Brain pericyte (primary cell): ENCODE data around the gene DOCK3.
"Not testable (repeated sequence)": the region's sequence is repeated elsewhere in the genome, so short reads cannot be mapped to it uniquely, and the experiment has no call there.

Experiments used
- DNase-seq: peaks from one replicate; pipeline ENCODE4 v3.0.0-alpha.2; 2012; ENCODE audit warnings: low read depth, low spot score

DOCK3 gene

GRCh38 chr3:50790894-50791293 lies 116.2 kb downstream of the DOCK3 start:
- not testable (repeated sequence) for DNase-seq

GRCh38 chr3:50792568-50792967 lies 117.8 kb downstream of the DOCK3 start:
- no peak for DNase-seq

DNA sequence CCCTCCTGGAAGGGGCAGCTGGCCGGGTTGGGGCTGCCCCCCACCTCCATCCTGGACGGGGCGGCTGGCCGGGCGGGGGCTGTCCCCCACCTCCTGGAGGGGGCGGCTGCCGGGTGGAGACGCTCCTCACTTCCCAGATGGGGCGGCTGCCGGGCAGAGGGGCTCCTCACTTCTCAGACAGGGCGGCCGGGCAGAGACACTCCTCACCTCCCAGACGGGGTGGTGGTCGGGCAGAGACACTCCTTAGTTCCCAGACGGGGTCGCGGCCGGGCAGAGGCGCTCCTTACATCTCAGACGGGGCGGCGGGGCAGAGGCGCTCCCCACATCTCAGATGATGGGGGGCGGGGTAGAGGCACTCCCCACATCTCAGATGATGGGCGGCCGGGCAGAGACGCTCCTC lies 129.1 kb downstream of the DOCK3 start:
- DNase-seq, result not testable (repeated sequence)

DNA sequence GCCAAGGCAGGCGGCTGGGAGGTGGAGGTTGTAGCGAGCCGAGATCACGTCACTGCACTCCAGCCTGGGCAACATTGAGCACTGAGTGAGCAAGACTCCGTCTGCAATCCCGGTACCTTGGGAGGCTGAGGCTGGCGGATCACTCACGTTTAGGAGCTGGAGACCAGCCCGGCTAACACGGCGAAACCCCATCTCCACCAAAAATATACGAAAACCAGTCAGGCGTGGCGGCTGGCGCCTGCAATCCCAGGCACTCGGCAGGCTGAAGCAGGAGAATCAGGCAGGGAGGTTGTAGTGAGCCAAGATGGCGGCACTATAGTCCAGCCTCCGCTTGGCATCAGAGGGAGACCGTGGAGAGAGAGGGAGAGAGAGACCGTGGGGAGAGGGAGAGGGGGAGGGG lies 129.6 kb downstream of the DOCK3 start:
- DNase-seq, result not testable (repeated sequence)

GRCh38 chr3:50805321-50805720 lies 130.6 kb downstream of the DOCK3 start:
- no peak for DNase-seq

DNA sequence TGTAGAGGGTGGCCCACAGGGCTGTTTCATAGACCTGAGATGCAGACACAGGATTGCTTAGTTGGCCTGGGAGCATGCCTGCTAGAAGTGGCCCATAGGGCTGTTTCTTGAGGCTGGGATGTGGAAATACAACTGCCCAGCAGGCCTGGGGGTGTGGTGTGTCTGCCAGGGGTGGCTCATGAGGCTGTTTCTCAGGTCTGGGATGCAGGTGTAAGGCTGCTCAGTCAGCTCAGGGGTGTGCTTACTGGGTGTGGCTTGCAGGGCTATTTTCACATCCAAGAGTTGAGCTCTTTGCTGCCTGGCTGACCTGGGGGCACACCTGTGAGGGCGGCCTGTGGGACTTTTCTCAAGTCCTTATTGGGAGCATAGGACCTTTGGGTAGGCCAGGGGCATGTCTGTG lies 131.3 kb downstream of the DOCK3 start:
- no peak for DNase-seq

- DNase-seq, result no peak
Observed at GRCh38 chr3:50806806-50807205, 132.1 kb downstream of the DOCK3 start.

DNA sequence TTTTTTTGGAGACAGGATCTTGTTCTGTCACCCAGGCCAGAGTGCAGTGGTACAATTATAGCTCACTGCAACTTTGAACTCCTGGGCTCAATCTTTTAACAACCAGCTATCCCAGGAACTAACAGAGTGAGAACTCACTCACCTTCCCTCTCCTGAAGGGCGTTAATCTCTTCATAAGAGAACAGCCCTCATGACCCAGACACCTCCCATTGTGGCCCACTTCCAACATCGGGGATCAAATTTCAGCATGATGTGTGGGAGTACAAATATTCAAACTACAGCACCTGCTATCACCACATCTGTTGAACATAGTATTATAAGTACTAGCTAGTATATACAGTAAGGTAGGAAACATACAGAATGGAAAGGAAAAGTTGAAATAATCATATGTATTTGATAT lies 132.5 kb downstream of the DOCK3 start:
- no peak for DNase-seq

DNA sequence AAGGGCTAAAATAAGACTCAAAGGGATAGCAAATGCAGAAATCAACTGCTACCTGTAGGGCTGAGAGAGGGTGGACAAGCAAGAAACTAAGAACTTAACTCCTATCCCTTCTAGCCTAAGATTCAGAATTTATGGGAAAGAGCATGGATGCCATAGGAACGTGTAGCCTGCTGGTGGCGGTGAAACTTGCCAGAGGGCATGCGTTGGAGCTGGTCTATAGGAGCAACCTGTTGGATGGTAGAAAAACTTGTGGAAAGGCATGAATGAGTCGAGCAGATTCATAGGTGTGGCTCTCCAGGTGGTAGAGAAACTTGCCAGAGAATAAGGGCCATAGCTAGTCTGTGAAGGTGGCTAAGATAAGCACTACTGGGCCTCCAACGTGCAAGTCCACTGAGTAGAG lies 137.2 kb downstream of the DOCK3 start:
- no peak for DNase-seq

DNA sequence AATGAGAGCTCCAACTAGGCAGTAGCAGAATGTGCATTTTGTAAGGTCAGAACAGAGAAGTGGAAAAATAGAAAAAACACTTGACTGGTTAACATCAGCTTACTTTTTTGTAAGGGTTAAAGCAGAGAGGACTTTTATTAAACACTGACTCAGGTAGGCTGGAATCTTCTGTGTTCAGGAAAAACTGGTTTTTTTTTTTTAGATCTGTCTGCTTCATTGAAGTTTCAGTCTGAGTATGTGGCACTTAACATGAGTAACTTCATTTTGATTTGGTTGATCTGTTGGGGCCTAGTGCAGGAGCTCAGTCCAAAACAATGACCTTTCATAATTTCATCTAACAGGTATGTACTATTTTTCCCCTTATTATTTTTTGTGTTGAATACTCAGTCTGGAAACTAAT lies 141.1 kb downstream of the DOCK3 start:
- DNase-seq, result no peak

- no peak for DNase-seq
Observed at GRCh38 chr3:50816894-50817293, 142.2 kb downstream of the DOCK3 start.

DNA sequence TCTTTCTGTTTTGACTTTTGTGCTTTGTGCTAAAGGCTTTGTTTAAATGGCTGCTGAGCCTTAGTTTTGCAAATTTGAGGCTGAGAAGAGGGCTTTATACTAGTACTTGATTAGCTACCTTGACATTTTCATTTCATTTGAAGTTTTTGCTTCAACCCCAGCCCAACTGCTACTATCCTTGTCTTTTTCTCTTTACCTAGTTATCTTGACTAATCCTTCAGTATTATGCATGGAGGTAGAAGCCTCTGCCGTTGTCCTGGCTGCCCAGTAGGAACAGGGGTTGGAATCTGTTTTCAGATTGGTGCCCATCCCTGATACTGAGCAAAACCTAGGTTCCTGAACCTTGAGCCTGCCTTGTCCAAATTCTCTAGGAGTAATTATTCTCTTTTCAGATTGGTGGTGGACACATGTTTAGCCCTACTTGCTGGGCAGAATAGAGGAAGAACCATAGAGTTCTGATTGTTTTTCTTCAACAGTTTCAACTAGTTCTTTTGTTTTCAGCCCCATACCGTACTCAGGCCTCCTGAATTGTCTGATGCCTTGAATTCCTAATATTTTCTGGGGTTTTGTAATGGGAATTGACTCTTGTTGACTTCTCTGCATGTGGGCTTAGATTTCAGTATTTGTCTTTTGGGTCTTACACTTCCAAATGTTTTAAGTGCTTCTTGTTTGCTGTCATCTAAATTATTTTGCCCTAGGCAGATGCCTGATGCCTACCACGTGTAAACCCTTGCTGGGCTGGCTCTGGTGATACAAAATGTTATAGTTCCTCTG lies 143.2 kb downstream of the DOCK3 start:
- no peak for DNase-seq

GRCh38 chr3:50819882-50820281 lies 145.2 kb downstream of the DOCK3 start:
- no peak for DNase-seq

GRCh38 chr3:50825841-50826240 lies 151.1 kb downstream of the DOCK3 start:
- no peak for DNase-seq

DNA sequence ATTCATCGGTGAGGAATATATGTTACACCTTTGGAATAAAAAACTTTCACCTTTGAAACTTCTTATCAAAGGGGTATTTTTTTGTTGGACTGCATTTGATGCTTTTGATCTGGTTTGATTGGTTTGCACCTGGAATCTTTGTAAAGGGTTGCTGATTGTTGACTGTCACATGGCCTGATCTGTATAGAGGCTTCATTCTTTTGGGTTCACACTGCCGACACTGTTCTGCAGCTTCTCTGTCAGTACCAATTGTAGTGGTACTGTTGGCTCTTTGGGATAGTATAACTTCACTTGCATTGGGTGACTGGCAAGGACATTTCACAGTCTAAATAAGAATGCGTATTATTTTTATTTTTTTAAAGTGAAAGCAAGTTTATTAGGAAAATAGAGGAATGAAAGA lies 155.7 kb downstream of the DOCK3 start:
- DNase-seq, result no peak

DNA sequence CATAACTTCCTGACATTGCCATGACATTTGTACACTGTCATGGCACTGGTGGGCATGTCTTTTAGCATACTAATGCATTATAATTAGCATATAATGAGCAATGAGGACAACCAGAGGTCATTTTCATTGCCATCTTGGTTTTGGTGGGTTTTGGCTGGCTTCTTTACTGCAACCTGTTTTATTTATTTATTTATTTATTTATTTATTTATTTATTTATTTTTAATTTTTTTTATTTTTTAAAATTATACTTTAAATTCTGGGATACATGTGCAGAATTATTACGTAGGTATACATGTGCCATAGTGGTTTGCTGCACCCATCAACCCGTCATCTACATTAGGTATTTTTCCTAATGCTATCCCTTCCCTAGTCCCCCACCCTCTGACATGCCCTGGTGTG lies 156.3 kb downstream of the DOCK3 start:
- DNase-seq, result not testable (repeated sequence)

- no peak for DNase-seq
Observed at GRCh38 chr3:50840983-50841489, 166.3 kb downstream of the DOCK3 start.

GRCh38 chr3:50848308-50848707 lies 173.6 kb downstream of the DOCK3 start:
- DNase-seq, result no peak

GRCh38 chr3:50850639-50851511 lies 176.1 kb downstream of the DOCK3 start:
- no peak for DNase-seq

DNA sequence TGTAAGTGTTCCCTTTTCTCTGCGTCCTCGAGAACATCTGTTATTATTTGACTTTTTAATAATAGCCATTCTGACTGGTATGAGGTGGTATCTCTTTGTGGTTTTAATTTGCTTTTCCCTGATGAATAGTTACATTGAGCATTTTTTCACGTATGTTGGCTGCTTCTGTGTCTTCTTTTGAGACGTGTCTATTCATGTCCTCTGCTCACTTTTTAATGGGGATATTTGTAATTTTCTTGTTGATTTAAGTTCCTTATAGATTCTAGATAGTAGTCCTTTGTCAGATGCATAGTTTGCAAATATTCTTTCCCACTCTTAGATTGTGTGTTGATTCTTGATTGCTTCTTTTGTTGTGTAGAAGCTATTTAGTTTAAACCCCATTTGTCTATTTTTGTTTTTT lies 179.2 kb downstream of the DOCK3 start:
- DNase-seq, result no peak

DNA sequence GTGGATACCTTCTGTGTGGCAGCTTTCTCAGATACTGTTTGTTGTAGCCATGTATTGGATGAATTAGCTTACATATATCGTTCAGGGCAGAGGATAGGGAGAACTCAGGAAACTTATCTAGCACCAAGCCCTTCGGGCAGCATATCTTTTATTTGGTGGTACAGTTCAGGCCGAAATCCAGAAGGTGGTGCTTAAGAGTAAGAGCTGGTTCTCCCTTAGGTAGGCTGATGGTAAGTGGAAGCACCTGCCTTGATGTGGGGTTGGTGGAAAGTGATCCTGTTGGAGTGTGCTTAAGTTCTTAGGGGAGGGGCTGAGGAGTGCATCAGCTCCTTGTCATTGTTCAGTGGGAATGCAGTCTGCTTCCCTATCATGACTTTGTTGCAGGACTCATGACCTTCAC lies 187.5 kb downstream of the DOCK3 start:
- DNase-seq, result no peak

GRCh38 chr3:50873376-50874157 lies 198.8 kb downstream of the DOCK3 start:
- DNase-seq, result no peak
